A549 (cell line): Measurements from ENCODE around the gene GK2.

Experiments used
- CEBPB ChIP-seq, 2 experiments: fragments of >200 bp in 1 of 2; sonication (Bioruptor Twin) in 1 of 2; formaldehyde crosslinking in 1 of 2; IDR thresholded peaks; 2 replicates each; pipeline ENCODE4 v1.6.1; 2012 to 2016
- CHD4 ChIP-seq: fragments of 200-600 bp; sonication (generic); IDR thresholded peaks from 2 replicates; pipeline ENCODE4 v1.6.1; 2016; ENCODE audit warnings: antibody characterized with exemption, mild to moderate bottlenecking, borderline replicate concordance
- CTCF ChIP-seq: fragments of >200 bp; sonication (Bioruptor Twin); formaldehyde crosslinking; IDR thresholded peaks from 3 replicates; pipeline ENCODE4 v1.5.1; 2016
- ESRRA ChIP-seq: fragments of 150-350 bp; IDR thresholded peaks from 2 replicates; pipeline ENCODE4 v1.6.1; 2014; ENCODE audit warnings: mild to moderate bottlenecking, low read length, borderline replicate concordance
- JUN ChIP-seq, 2 experiments: fragments of >200 bp; sonication (Bioruptor Twin); formaldehyde crosslinking; IDR thresholded peaks; 2 replicates in 1 of 2; 3 replicates in 1 of 2; pipeline ENCODE4 v1.6.1; 2016 to 2017
- KDM1A ChIP-seq: fragments of 200-600 bp; sonication (generic); IDR thresholded peaks from 2 replicates; pipeline ENCODE4 v1.6.1; 2016; ENCODE audit warnings: low read depth, mild to moderate bottlenecking
- POLR2A ChIP-seq: IDR thresholded peaks from 2 replicates; pipeline ENCODE4 v1.6.1; 2012; ENCODE audit warnings: mild to moderate bottlenecking, low read length
- REST ChIP-seq: fragments of 200-600 bp; sonication (generic); IDR thresholded peaks from 2 replicates; pipeline ENCODE4 v1.6.1; 2016; ENCODE audit warnings: antibody characterized with exemption, mild to moderate bottlenecking, moderate library complexity
- ZFP36 ChIP-seq: fragments of 450-650 bp; IDR thresholded peaks from 2 replicates; pipeline ENCODE4 v1.6.1; 2014; ENCODE audit warnings: borderline replicate concordance; ENCODE audit not compliant: partially characterized antibody
- ZSCAN20 ChIP-seq: fragments of 250-450 bp; sonication (Bioruptor Pico); IDR thresholded peaks from 2 replicates; pipeline ENCODE4 v1.8.0; 2022; ENCODE audit warnings: mild to moderate bottlenecking, moderate library complexity

- TF ChIP-seq POLR2A (no peak), CHD4 (no peak), REST (no peak), CTCF (no peak), JUN (IDR thresholded peaks at IDR 0.05) (no peak), KDM1A (no peak), ZFP36 (no peak), ESRRA (no peak), ZSCAN20 (CRISPR knock-in tag) (no peak), CEBPB (IDR thresholded peaks at IDR 0.05) (no peak)
Observed at GRCh38 chr4:79413886-79414285, 5.9 kb upstream of the GK2 start.
